Measurements from ENCODE around the gene RFESD.
"Not testable (repeated sequence)": the region's sequence is repeated elsewhere in the genome, so short reads cannot be mapped to it uniquely, and the experiment has no call there.

Gene RFESD

GRCh38 chr5:95631991-95632675, 14.4 kb upstream of the RFESD start:
- DNase-seq (ENCODE audit: extremely low spot score) = no peak
- ChIA-PET POLR2A (interaction anchor here (1.5 kb wide), 1 partner anchor 15 kb away, joined by 5 read pairs; the partner anchor contains the start of gene RFESD), CTCF (interaction anchor here (1.3 kb wide), 1 partner anchor 10 kb away, joined by 3 read pairs; no protein-coding TSS in a partner anchor)
- TF ChIP-seq FOXM1 (IDR thresholded peaks at IDR 0.05; ENCODE audit: borderline replicate concordance) (no peak), NFRKB (IDR thresholded peaks at IDR 0.05) (no peak), L3MBTL2 (conservative IDR thresholded peaks at IDR 0.05) (no peak), CTBP1 (IDR thresholded peaks at IDR 0.05; ENCODE audit: borderline replicate concordance) (no peak), PKNOX1 (IDR thresholded peaks at IDR 0.05) (no peak), BHLHE40 (IDR thresholded peaks at IDR 0.05; ENCODE audit: borderline replicate concordance) (no peak), LEF1 (IDR thresholded peaks at IDR 0.05; ENCODE audit: borderline replicate concordance) (no peak), ARNT (IDR thresholded peaks at IDR 0.05) (no peak), ELF4 (IDR thresholded peaks at IDR 0.05) (no peak), SP1 (IDR thresholded peaks at IDR 0.05) (no peak), FOXK2 (IDR thresholded peaks at IDR 0.05) (no peak), FOXA1 (IDR thresholded peaks at IDR 0.05) (no peak), SUZ12 (IDR thresholded peaks at IDR 0.05) (no peak), ZNF384 (IDR thresholded peaks at IDR 0.05) (no peak), HDGF (IDR thresholded peaks at IDR 0.05; ENCODE audit: borderline replicate concordance) (no peak), TARDBP (IDR thresholded peaks at IDR 0.05) (no peak)

- POLR2A ChIA-PET; DNase-seq (ENCODE audit: extremely low spot score); CTCF ChIA-PET: not testable (repeated sequence)
Measured at GRCh38 chr5:95632942-95633341, 13.6 kb upstream of the RFESD start.

- DNase-seq (ENCODE audit: extremely low spot score) = no peak
- ChIA-PET POLR2A (no interaction called here), CTCF (interaction anchor here (0.6 kb wide), 1 partner anchor 70 kb away, joined by 3 read pairs; no protein-coding TSS in a partner anchor)
- no peak for TF ChIP-seq TARDBP (IDR thresholded peaks at IDR 0.05)
Measured at GRCh38 chr5:95633671-95634070, 12.9 kb upstream of the RFESD start.

- TF ChIP-seq CTBP1 (IDR thresholded peaks at IDR 0.05; ENCODE audit: borderline replicate concordance) (no peak), SUZ12 (IDR thresholded peaks at IDR 0.05) (no peak), FOXA1 (IDR thresholded peaks at IDR 0.05) (no peak), ARNT (IDR thresholded peaks at IDR 0.05) (no peak), L3MBTL2 (conservative IDR thresholded peaks at IDR 0.05) (no peak)
- no peak for DNase-seq (ENCODE audit: extremely low spot score)
- ChIA-PET CTCF (interaction anchor here (0.6 kb wide), 1 partner anchor 70 kb away, joined by 3 read pairs; no protein-coding TSS in a partner anchor), POLR2A (no interaction called here)
Measured at GRCh38 chr5:95634081-95634480, 12.5 kb upstream of the RFESD start.

- ChIA-PET POLR2A (no interaction called here), CTCF (no interaction called here)
- TF ChIP-seq BHLHE40 (IDR thresholded peaks at IDR 0.05; ENCODE audit: borderline replicate concordance) = no peak
- no peak for TF ChIP-seq ZNF384 (IDR thresholded peaks at IDR 0.05)
- DNase-seq (ENCODE audit: extremely low spot score) = no peak
Measured at GRCh38 chr5:95638632-95639031, 7.9 kb upstream of the RFESD start.

GRCh38 chr5:95641741-95642220, 4.8 kb upstream of the RFESD start:
- TF ChIP-seq FOXA1 (IDR thresholded peaks at IDR 0.05) = no peak
- no peak for TF ChIP-seq SUZ12 (IDR thresholded peaks at IDR 0.05)
- TF ChIP-seq HDGF (IDR thresholded peaks at IDR 0.05; ENCODE audit: borderline replicate concordance) = no peak
- TF ChIP-seq TARDBP (IDR thresholded peaks at IDR 0.05) = no peak
- no peak for TF ChIP-seq PKNOX1 (IDR thresholded peaks at IDR 0.05)
- TF ChIP-seq ZNF384 (IDR thresholded peaks at IDR 0.05) = no peak
- TF ChIP-seq FOXK2 (IDR thresholded peaks at IDR 0.05) = no peak
- no peak for TF ChIP-seq BHLHE40 (IDR thresholded peaks at IDR 0.05; ENCODE audit: borderline replicate concordance)
- no peak for TF ChIP-seq SP1 (IDR thresholded peaks at IDR 0.05)
- TF ChIP-seq CTBP1 (IDR thresholded peaks at IDR 0.05; ENCODE audit: borderline replicate concordance) = no peak
- TF ChIP-seq FOXM1 (IDR thresholded peaks at IDR 0.05; ENCODE audit: borderline replicate concordance) = no peak
- no peak for TF ChIP-seq ARNT (IDR thresholded peaks at IDR 0.05)
- TF ChIP-seq L3MBTL2 (conservative IDR thresholded peaks at IDR 0.05) = no peak
- no peak for TF ChIP-seq ELF4 (IDR thresholded peaks at IDR 0.05)
- no peak for DNase-seq (ENCODE audit: extremely low spot score)
- ChIA-PET POLR2A (interaction anchor here (1.0 kb wide), 1 partner anchor 194 kb away, joined by 4 read pairs; no protein-coding TSS in a partner anchor), CTCF (interaction anchor here (0.5 to 2.9 kb wide), 5 partner anchors 10 to 205 kb away, joined by 3 to 14 read pairs (median 6); no protein-coding TSS in a partner anchor)

GRCh38 chr5:95643152-95643551, 3.4 kb upstream of the RFESD start:
- ChIA-PET POLR2A (no interaction called here), CTCF (interaction anchor here (0.6 to 2.9 kb wide), 5 partner anchors 136 to 692 kb away, joined by 3 to 14 read pairs (median 3); no protein-coding TSS in a partner anchor)
- no peak for TF ChIP-seq FOXM1 (IDR thresholded peaks at IDR 0.05; ENCODE audit: borderline replicate concordance)
- TF ChIP-seq ZNF384 (IDR thresholded peaks at IDR 0.05) = no peak
- no peak for TF ChIP-seq BHLHE40 (IDR thresholded peaks at IDR 0.05; ENCODE audit: borderline replicate concordance)
- no peak for TF ChIP-seq ELF4 (IDR thresholded peaks at IDR 0.05)
- no peak for TF ChIP-seq L3MBTL2 (conservative IDR thresholded peaks at IDR 0.05)
- TF ChIP-seq SP1 (IDR thresholded peaks at IDR 0.05) = no peak
- no peak for TF ChIP-seq FOXK2 (IDR thresholded peaks at IDR 0.05)
- no peak for TF ChIP-seq HDGF (IDR thresholded peaks at IDR 0.05; ENCODE audit: borderline replicate concordance)
- TF ChIP-seq PKNOX1 (IDR thresholded peaks at IDR 0.05) = no peak
- TF ChIP-seq FOXA1 (IDR thresholded peaks at IDR 0.05) = no peak
- TF ChIP-seq LEF1 (IDR thresholded peaks at IDR 0.05; ENCODE audit: borderline replicate concordance) = no peak
- no peak for TF ChIP-seq TARDBP (IDR thresholded peaks at IDR 0.05)
- TF ChIP-seq SUZ12 (IDR thresholded peaks at IDR 0.05) = no peak
- TF ChIP-seq NFRKB (IDR thresholded peaks at IDR 0.05) = no peak
- no peak for TF ChIP-seq ARNT (IDR thresholded peaks at IDR 0.05)
- no peak for TF ChIP-seq CTBP1 (IDR thresholded peaks at IDR 0.05; ENCODE audit: borderline replicate concordance)
- no peak for DNase-seq (ENCODE audit: extremely low spot score)

Measured in HEK293T (cell line).